Measurements from ENCODE around the gene CBX6.
"Not testable (repeated sequence)": the region's sequence is repeated elsewhere in the genome, so short reads cannot be mapped to it uniquely, and the experiment has no call there.

CBX6 gene

DNA sequence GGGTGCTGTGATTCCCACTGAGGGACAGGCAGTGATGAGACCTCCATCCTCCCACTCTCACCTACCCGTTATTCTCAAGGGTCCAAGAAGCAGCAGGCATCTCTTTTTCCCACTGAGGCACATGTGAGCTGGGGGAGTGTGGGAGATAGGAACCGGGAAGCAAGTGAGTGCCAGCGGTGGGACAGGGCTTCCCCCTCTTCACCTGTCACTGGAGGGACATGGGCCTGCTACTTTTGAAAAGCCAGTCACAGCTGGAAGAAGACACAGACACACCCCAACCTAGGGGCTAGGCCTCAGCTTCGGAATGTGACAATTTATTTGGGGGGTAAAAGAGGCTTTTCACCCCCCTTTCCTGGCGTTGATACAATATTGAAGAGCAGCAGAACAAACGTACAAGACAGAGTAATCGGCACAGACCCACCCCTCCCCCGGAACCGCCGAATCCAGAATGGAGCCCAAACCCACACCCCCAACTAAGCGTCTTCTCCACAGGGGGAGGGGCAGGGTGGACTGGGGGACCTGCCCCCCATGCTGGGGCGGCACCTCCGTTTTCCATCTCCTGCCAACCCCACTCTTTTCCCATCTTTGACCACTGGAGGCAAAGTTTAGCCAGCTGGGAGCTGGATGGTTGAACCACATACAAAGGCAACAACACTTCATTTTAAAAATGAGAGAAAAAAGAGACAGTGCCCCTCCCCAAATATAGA, 10.7 kb downstream of the CBX6 start:
- DNase-seq: no peak

DNA sequence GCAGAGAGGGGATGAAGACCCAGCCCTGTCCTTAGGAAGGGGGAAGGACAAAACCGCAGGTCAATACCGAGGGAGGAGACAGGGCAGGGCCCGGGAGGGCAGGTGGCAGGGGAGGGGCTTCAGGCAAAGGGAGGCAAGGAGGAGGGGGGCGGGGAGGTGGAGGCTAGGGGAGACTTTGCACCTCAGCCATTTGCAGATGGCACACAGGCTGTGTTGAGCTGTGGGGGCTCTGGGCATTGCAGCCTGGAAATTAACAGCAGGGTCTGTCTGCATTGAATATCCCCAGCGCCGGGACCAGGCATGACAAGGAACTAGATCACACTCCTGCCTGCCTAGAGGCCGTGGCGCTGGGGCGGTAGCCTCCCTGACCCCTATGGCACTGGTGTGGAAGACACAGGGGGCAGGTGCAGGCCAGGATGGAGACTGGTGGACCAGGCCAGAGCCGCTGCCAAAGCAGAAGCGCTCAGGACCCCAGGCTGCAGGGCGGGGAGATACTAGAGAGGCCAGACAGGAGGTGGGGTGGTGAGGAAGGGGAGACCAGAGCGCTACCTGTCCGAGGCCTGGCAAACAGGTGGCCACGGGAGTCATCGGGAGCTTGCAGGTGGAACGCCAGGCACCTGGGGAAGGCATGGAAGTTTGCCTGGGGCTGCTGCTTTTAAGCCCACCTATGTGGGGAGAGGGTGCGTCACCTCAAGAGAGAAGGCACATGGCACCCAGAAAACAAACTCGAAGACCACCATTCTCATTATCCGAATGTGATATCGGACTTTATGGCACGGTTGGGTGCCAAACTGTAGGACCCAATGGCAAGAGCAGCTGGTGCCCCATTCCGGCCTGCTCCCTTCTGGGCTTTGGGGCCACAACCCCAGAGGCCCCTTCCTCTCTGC, 11.5 kb downstream of the CBX6 start:
- no peak for DNase-seq

DNA sequence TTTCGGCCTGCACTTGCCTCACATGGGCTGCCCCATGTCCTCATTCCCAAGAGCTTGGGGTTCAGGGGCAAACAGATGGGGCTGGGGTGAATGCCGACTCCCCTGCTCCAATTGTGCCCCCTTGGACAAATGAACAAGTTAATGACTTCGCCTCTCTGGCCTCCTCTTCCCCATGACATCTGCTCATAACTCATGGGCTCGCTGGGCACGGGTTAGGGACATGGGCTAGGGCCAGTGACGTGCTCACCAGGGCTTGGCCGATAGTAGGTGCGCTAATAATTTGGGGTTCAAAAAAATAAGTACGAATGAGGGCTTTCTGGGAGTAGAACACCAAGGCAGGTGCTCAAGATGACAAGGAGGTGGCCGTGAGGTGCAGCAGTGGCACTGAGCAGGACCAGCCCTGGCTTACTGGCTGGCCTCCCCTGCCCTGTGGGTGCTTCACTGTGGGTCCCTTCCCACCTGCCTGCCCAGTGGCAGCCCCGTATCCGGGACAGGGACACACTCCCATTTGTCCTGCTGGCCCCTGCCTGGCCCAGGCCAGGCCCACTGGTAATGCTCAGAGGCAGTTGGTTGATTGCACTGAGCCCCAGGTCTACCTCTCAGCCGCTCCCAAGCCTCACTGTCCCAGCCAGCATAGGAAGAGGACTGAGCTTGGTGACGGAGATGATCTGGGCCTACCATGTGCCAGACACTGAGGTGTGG, 12.3 kb downstream of the CBX6 start:
- no peak for DNase-seq

DNA sequence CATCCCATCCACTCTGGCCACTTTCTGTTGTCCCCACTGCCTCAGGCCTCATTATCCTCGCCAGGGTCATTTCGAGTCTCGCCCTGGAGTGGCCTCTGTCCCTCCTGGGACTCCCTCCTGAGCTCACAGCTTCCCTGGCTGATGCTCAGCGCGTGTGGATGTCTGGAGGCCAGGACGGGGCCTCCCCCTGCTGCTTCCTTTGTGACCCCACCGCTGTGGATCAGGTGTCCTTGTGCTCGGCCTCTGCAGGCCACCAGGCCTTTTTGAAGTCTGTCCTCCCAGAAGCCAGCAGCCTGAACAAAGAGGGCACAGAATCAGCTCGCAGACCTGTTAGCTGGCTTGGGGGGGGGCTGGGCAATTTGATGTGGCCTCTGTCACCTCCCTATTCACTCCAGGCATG, 13.5 kb downstream of the CBX6 start:
- DNase-seq: no peak

DNA sequence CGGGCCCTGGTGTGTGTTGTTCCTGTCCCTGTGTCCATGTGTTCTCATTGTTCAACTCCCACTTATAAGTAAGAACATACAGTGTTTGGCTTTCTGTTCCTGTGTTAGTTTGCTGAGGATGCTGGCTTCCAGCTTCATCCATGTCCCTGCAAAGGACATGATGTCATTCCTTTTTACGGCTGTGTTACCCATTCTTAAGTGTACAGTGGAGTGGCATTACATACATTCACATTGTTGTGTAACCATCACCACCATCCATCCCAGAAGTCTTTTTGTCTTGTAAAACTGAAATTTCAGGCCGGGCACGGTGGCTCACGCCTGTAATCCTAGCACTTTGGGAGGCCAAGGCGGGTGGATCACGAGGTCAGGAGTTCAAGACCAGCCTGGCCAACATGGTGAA, 17.5 kb downstream of the CBX6 start:
- not testable (repeated sequence) for DNase-seq

DNA sequence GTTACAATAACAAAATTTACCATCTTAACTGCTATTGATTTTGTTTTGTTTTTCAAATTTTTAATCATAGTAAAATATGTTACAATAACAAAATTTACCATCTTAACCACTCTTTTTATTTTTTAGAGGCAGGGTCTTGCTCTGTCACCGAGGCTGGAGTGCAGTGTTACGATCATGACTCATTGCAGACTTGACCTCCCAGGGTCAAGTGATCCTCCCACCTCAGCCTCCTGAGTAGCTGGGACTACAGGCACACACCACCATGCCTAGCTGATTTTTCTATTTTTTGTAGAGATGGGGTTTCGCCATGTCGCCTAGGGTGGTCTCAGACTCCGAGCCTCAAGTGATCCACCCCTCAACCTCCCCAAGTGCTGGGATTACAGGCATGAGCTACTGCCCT, 18.1 kb downstream of the CBX6 start:
- not testable (repeated sequence) for DNase-seq

DNA sequence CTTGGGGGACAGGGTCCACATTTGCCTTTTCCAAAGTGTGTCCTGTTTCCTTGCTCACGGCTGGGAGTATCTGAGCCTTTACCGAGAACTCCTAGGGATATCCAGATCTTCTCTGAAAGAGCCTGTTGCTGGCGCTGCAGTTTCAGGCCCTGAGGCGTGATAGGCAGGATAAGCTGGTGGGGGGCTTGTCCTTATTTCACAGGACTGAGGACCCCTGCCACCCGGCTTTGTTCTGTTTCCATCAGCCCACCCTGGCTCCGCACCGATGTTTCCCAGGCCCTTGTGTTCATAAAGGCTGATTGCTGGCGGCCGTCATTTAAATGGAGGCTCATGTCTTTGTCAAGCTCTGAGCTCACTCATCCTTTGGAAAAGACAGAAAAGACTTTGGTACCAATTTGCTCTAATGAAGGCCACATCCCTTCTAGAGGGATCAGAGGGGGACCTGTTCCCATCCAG, 18.8 kb downstream of the CBX6 start:
- DNase-seq: no peak

DNA sequence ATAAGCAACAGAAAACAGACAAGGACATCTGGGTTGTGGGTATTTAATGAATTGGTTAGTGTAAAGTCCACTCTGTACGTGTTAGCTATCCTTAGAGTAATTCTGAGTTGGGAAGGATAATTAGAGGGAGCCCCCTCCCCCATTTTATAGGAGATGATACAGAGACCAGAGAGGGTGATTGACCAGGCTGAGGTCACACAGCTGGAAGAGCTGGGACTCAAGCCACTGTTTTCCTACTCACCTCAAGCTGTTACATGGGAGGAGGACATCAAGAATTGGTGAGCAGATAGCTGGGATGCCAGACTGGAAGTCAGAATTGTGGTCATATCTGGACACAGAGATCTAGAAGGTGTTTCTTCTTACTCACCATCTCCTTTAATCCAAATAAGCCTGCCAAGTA, 19.5 kb downstream of the CBX6 start:
- DNase-seq: no peak

DNA sequence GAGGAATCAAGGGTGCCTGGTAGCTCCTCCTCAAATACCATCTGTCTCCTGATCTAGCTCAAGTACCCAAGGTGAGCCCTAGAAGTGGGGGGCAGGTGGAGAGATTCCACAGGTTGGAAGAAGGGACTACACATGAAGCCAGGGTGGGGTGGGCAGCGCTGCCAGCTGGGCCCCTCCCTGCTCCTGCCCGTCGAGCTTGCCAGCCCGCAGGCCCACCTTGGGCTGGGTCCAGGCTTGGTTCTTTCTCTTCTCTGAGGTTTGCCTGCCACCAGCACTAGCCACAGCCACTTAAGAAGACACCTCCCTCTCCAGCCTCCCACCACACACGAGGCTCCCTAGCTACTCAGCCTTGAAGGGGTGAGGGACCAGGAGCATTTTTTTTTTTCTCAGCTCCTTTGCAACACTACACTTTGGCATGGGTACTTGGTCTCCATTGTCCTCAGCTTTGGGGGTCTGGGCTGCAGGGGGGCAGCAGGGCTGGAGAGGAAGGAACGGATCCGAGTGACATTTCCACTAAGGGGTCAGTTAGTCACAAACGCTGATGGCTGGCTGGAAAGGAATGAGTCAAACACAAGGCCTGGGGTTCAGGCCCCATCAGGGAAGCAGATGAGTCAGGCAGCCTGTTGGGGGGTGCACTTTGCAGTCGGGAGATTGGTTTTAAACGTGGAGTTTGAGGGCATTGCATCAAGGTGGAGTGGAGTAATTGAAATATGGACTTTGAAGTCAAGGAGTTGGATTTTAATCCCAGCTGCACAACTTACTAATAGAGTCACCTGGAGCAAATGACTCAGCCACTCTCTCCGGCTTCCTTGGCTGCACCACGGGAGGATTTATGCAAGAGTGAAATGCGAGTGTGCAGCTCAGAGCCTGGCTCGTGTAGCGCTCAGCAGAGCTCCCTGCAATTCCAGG, 20.8 kb downstream of the CBX6 start:
- DNase-seq: no peak

DNA sequence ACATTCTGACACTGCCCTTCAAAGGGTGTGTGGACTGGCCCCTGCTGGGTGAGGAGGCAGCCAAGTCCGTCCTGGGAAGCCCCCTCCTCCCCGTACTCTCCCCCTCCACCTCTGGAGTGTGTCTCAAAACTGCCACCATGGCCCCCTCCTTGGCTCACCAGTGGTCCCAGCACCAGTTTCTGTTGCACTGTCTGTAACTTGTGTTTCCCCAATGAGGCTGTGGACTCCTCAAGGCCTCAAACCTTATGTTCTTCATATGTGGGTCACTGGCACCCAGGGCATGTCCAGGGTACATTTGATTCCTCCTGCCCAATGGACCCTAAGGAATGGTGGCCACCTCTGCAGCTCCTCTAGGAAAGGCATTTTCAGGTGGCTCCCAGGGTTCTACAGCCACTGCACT, 21.6 kb downstream of the CBX6 start:
- no peak for DNase-seq

DNA sequence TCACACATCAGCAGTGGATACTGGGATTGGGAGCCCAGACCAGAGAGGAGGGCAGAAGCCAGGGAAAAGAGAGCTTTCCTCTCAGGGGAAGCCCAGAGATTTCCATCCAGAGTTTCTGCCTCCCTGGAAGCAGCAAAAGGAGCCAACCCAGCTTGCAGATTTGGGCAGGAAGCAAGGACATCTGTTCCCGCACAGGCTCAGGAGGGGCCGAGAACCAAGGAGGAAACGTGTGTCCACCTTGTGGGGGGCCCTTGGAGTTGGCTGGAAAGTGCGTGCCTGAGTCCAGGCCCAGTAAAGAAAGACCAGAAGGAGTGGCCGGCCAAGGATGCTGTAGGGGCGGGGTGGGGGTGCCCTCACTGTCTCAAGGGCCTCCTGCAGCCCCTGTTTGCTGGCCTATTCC, 22.2 kb downstream of the CBX6 start:
- no peak for DNase-seq

DNA sequence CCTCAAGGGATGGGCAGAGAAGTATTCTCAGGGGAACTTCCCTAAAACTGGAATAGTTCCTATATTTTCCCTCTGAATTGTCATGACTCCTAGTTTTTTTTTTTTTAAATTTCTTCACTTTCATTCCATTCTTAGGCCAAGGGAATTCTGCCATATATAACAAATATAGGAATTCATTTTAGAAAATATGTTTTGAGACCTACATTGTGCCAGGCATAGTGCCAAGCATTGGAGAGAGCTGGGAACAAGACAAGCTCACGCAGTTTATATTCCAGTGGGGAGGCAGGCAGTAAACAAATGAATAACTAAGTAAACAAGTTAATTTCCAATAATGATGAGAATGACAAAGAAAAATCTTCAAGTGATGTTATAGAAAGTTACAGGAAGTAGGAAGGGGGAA, 25.6 kb downstream of the CBX6 start:
- no peak for DNase-seq

DNA sequence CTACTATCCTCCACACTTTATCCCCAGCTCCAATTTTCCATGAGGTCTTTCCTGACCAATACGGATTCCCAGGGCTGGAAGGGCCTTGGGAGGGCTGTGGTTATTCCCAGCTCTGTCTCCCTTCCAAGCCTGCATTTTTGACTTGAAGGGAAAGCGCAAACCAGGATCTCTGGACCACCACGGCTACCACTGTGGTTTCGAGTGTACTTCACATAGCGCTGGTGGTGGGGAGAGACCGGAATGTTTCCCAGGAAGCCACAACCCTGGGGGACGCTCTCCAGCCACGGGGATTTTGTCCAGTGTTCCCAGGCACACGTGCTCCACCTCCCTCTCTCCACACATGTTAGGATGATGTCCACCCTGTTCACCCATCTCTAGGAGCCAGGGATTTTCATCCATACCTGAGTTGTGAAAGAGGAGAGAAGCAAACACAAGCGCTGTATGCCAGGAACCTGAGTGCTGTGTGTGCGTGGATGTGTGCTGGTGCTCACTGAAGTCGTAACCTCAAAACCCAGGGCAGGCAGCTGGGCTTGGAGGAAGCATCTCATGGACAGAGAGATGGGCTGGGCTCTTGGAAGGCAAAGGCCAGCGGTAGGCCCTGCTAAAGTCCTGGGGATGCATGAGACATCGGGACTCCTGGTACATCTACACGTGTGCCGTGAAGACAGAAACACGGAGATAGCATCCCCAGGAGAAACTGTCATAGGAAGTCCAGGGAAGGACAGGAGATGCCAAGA, 26.8 kb downstream of the CBX6 start:
- no peak for DNase-seq

DNA sequence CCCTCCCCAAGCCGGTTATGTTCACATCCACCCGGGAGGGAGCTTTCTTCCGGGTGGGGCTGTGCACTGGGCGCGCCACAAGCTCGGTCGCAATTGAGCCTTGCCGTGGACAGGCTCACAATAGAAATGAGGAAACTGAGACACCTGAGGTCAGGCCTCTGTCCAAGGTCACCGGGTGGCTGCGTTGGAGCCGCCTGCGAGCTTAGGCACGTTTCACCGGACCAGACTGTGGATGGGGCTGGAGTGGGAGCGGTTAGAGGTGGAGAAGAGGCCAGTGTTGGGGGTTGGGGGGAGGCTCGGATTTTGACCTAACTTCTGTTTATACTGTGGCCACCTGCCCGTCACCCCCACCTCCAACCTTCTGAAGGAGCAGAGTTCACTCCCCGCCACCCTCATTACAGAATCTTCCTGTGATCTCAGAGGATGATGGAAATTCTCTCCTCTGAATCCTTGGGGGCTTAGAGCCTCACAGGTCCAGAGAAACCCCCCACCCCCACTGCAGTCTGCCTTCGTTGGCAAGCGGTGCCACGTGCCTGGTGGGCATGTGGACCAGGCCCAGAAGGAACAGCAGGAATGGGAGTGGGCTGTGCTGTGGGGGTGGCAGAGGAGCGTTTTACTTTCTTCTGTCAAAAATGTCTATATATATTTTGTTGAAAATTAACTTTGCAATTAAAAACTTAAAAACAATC, 27.6 kb downstream of the CBX6 start:
- no peak for DNase-seq

DNA sequence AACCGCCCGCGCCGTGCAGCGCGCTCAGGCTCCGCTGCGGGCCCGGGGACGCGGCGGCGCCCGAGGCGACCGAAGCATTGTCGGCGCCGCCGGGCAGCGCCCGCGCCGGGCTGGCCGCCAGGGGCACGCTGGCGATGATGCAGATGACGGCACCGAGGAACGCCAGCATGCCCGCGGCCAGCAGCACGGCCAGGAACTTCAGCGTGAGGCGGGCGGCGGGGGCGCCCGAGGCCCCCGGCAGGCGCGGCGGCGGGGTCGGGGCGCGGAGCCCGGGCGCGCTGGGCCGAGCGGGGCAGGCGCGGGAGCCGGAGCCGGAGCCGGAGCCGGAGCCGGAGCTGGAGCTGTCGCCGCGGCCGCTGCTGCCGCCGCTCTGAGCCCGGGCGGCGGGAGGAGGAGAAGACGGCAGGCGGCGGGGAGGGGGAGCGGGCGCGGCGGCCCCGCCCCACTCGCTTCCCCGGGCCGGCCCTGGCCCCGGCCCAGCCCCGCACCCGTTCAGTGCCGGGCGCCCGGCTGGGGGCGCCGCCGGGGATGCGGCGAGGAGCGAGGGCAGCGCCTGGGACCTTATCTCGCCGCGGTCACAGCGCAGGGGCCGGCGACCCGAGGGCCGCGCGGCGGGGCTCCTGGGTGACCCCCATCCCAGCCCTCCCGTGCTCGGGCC, 28.2 kb downstream of the CBX6 start, which contains the start of gene NPTXR:
NPTXR (minus strand) TSS at position 372 of the 658 bp plus-strand sequence.
- DNase-seq: no peak

DNA sequence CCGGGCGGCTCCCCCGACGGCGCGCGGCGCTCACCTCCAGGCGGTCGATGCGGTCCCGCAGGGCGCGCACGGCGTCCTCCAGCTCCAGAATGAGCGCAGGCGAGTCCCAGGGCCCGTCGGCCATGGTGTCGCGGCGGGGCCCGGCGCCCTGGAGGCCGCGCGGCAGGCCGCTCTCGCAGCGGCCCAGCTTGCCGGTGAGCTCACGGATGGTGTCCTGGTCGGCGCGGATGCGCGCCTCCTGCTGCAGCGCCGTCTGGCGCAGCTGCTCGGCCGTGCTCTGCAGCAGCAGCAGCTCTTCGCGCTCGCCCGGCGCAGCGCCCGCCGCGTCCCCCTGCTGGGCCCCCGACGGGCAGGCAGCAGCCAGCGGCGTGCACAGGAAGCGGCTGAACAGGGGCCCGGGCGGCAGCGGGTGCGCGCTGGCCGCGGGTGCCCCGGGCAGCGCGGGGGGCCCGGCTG, 28.8 kb downstream of the CBX6 start:
- peak; percentile 20 to 29 for DNase-seq

DNA sequence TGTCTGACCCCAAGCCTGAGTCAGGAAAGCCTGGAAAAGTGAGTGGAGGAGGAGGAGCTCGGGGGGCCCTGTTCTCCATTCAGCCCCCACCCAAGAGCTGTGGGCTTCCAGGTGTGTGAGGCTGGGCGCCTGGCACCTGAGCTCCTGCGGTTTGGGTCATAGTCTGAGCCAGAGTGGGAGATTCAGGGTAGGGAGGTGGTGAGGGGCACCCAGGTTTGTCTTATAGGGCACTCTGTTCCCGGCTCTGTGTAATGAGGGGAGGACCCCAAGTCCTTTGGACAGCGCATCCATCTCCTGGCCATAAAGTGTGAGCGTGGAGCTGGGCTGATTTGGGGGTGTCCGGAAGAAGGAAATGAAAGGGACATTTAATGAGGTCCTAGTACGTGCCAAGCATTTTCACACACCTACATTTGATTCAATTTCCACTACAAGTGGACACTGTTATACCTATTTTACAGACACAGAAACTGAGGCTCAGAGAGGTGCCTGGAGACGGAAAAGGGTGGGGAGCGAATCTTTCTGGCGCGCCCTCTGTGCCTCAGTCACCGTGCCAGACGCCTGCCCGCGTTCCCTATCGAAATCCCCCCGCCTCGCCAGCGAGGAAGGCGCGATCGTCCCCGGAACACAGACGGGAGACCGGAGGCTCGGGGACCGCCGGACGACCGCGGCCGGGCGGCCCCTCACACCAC, 29.4 kb downstream of the CBX6 start:
- DNase-seq: no peak

DNA sequence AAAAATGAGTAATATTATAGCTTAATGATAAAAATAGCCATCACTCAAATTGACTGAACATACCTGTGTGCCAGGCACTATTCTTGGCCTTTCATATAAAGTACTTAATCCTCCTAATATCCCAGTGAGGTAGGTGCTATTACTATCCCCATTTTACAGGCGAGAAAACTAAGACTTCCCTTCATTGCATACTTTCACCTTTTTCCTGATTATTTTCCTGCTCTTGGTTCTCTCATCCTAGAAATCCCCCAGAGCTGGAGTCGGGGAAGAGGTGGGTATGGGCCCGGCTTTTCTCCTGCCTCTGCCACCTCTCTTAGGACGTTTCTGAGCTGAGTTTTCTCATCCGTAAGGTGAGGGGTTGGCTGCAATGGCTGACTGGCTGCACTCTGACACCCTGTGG, 30.4 kb downstream of the CBX6 start:
- DNase-seq: no peak

DNA sequence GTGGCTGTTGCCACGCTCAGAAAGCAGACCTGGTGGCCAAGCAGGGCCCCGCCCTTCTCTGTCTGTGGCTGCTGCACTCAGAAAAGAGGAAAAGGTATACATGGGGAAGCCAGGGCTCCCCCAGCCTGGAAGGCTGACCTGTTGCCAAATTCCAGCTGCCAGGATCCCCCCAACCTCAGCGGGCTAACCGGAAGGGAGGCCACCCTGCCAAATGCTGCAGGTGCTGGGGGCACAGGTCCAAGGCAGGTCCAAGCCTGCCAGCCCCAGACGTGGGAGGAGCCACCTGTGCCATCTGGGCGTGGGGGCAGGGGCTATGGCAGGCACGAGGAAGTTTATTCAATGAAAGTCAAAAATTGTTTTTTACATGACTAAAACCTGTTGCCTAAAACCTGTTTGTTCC, 30.8 kb downstream of the CBX6 start:
- no peak for DNase-seq

DNA sequence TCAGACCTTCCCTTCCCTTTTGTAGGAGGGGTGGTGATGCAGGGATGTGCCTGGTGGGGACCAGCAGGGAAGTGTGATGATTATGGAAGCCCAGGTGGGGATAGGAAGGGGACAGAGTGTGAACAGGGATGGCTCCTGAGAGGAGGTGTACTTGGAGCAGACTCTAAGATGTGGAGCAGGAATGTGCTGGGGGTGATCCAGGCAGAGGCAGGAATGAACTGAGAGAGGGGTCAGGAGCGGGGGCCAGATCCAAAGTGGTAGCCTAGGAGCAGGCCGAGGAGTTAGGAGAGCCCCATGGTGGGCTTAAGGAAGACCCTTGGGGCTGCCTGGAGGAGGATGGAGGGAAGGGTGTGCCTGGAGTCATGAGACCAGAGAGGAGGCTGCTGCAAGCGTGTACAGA, 31.9 kb downstream of the CBX6 start:
- DNase-seq: no peak
